ENCODE data around the gene POLN. TPM values are rescaled to one million over a fixed set of nuclear protein-coding genes. Genes with fewer than 3 reads are reported as not detected.

POLN gene
- polyA plus RNA-seq, 3 donors, result 0.08 to 0.33 (median 0.28) TPM

- Histone ChIP-seq H2AFZ (ENCODE audit: insufficient read depth, low read depth, low read length, poor library complexity, severe bottlenecking) (no peak overlapping the region), H3K9ac (ENCODE audit: insufficient read depth, low read length, poor library complexity, severe bottlenecking) (no peak overlapping the region), H3K4me2 (replicated peaks; ENCODE audit: extremely low read depth, low read length, poor library complexity, severe bottlenecking) (no peak overlapping the region), H3K27me3 (ENCODE audit: control insufficient read depth in 2 of 2, insufficient read depth in 2 of 2, low read length in 2 of 2) (no peaks in the 10 kb centered on the region), H3K4me3 (replicated peaks in 1 of 3; ENCODE audit: low read depth in 2 of 3, low read length in 3 of 3) (no peak overlapping the region), H3K27ac (ENCODE audit: low read depth in 1 of 2, low read length in 2 of 2) (no peak overlapping the region), H3K36me3 (replicated peaks in 1 of 2; ENCODE audit: control insufficient read depth in 1 of 2, insufficient read depth in 2 of 2, low read length in 2 of 2) (no peaks in the 10 kb centered on the region), H4K20me1 (ENCODE audit: insufficient read depth, low read length) (no peaks in the 10 kb centered on the region), H3K9me3 (replicated peaks in 1 of 2; ENCODE audit: control insufficient read depth in 1 of 2, insufficient read depth in 1 of 2, low read length in 2 of 2) (no peaks in the 10 kb centered on the region), H3K4me1 (ENCODE audit: control insufficient read depth in 1 of 2, insufficient read depth in 2 of 2, low read length in 2 of 2) (no peaks in the 10 kb centered on the region), H3K79me2 (ENCODE audit: insufficient read depth, low read length) (no peaks in the 10 kb centered on the region)
- no peak overlapping the region for H3K4me3 Mint-ChIP-seq
- H3K36me3 Mint-ChIP-seq, result no peaks in the 10 kb centered on the region
- 94% methylated on average over 16 of the region's 21 CpGs for WGBS (ENCODE audit: insufficient coverage)
- no peak for TF ChIP-seq CTCF (IDR thresholded peaks at IDR 0.05)
- no peak for DNase-seq
- H3K9me3 Mint-ChIP-seq, result no peaks in the 10 kb centered on the region
- no peak overlapping the region for H3K27ac Mint-ChIP-seq
- intact Hi-C loops (cut with micrococcal nuclease), result no loop called here
- H3K4me1 Mint-ChIP-seq, result no peaks in the 10 kb centered on the region
- peaks cover 0 to 1% (median 0%) of the 10 kb centered on the region in 3 donors for H3K27me3 Mint-ChIP-seq (ENCODE audit: low read depth in 3 of 3)
Observed at GRCh38 chr4:2274320-2275043, 32.6 kb upstream of the POLN start.

- H3K9me3 ChIP-seq (replicated peaks in 1 of 2; ENCODE audit: control insufficient read depth in 1 of 2, insufficient read depth in 1 of 2, low read length in 2 of 2), result no peaks in the 10 kb centered on the region
- Mint-ChIP-seq H3K27ac (no peak overlapping the region), H3K27me3 (ENCODE audit: low read depth in 3 of 3) (peaks cover 0 to 1% (median 0%) of the 10 kb centered on the region in 3 donors), H3K4me3 (no peak overlapping the region), H3K9me3 (no peaks in the 10 kb centered on the region), H3K36me3 (no peaks in the 10 kb centered on the region), H3K4me1 (no peaks in the 10 kb centered on the region)
- H4K20me1 ChIP-seq (ENCODE audit: insufficient read depth, low read length), result no peaks in the 10 kb centered on the region
- no peak overlapping the region for H2AFZ ChIP-seq (ENCODE audit: insufficient read depth, low read depth, low read length, poor library complexity, severe bottlenecking)
- no peaks in the 10 kb centered on the region for H3K79me2 ChIP-seq (ENCODE audit: insufficient read depth, low read length)
- intact Hi-C loops (cut with micrococcal nuclease), result no loop called here
- WGBS (ENCODE audit: insufficient coverage), result 93% methylated on average over 16 of the region's 24 CpGs
- no peaks in the 10 kb centered on the region for H3K27me3 ChIP-seq (ENCODE audit: control insufficient read depth in 2 of 2, insufficient read depth in 2 of 2, low read length in 2 of 2)
- no peak overlapping the region for H3K4me3 ChIP-seq (replicated peaks in 1 of 3; ENCODE audit: low read depth in 2 of 3, low read length in 3 of 3)
- DNase-seq, result no peak
- no peak for TF ChIP-seq CTCF (IDR thresholded peaks at IDR 0.05)
- no peak overlapping the region for H3K9ac ChIP-seq (ENCODE audit: insufficient read depth, low read length, poor library complexity, severe bottlenecking)
- H3K4me2 ChIP-seq (replicated peaks; ENCODE audit: extremely low read depth, low read length, poor library complexity, severe bottlenecking), result no peak overlapping the region
- H3K27ac ChIP-seq (ENCODE audit: low read depth in 1 of 2, low read length in 2 of 2), result no peak overlapping the region
- no peaks in the 10 kb centered on the region for H3K36me3 ChIP-seq (replicated peaks in 1 of 2; ENCODE audit: control insufficient read depth in 1 of 2, insufficient read depth in 2 of 2, low read length in 2 of 2)
- no peaks in the 10 kb centered on the region for H3K4me1 ChIP-seq (ENCODE audit: control insufficient read depth in 1 of 2, insufficient read depth in 2 of 2, low read length in 2 of 2)
Observed at GRCh38 chr4:2273657-2274319, 31.9 kb upstream of the POLN start.

Data from CD14-positive monocyte (primary cell).